ENCODE measurements around the gene RNASEH2B.

Gene RNASEH2B

DNA sequence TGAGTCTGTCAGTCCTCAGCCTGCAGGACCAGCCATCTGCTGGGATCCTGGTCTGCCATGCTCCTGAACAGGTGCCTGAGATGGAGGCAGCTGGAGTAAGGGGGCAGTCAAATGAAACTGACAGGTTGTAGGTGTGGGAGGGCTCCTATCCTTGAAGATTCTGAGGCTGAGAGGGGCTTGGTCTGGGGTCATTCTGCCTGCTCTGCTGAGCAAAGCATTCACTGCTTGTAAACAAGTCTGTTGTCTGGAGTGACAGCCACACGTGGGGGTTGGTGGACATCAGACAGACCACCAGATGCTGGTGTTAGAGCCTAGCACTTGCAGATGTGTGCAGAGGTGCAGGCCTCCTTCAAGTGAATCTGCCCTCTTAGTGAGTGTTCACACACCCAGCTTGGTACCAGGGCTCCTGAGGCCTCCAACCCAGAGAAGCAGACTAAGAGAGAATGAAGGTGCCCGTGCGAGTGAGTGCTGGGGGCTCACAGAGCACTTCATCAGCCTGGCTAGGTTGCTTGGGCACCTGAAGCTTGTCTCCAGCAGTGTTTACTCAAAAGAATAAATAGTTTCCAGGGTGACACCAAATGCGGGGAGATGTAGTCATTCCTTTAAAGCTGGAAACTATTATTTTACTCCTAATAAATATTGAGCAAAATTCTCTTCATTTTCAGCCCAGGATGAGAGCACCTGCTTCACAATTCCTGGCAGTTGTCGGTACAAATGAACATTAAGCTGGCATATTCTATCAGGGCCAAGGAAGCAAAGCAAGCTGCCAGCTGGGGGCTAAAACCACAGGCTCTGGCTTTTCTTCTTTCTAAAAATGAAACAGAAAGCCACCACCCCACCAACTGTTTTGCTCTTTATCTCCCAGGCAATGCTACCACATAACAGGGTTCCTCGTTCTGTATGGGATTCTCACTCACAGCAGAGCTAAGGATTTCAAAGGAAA lies 82.3 kb downstream of the RNASEH2B start:
- FAIRE-seq (no peak), DNase-seq (ENCODE audit: insufficient read length, low spot score) (no peak)

DNA sequence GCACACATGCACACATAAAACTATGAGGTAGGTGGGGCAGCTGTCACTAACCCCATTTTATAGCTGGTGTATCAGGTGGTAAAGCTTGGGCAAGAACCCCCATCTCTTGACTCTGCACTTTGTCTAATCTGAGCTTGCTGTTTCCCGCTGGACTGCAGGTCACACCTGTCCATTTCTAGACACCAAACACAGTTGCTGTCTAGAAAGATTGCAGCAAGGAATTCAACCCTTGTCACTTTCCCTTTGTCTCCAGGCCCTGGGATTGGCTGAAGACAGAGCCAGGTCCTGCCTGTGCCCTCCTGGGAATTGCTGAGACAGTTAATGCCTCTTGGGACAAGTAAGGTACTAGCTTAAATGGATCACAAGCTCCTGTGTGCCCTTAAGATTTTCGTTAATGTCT lies 83.8 kb downstream of the RNASEH2B start:
- no peak for FAIRE-seq
- DNase-seq (ENCODE audit: insufficient read length, low spot score): no peak

DNA sequence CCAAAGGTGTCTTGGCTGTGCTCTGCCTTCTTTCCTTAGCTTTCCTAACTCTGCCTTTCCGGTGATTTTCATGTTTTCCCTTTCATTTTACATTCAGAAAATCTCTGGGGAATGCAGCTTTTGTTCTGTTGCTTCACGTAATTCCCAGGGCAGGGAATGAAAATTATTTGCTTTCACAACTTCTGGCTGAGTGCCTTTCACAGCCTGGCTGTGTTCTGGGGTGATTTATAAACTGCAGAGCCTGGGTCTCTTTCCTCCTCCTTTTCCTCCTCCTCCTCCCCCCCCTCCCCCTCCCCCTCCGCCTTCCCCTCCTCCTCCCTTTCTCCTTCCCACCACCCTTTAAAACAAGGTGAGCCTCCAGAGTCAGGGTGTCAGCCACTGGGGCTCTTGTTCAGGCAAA lies 84.3 kb downstream of the RNASEH2B start:
- DNase-seq (ENCODE audit: insufficient read length, low spot score) (no peak), FAIRE-seq (no peak)

DNA sequence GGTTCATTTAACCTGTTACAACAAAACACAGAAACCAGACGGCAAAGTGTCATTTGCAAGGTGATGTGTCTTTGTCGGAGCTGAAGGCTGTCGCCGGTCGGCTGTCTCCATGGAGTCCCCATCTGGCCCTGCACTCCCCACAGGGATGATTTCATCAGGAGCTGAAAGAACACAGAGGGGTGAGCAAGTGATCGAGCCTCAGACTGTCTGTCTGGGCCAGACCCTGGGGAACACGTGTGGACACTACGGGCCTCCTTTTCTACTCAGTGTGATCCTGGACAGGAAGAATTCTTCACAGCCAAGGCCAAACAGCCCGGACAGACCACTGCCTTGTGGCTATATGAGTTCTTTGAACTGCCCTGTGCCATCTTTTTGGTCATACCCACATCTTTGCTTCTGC lies 85.1 kb downstream of the RNASEH2B start:
- DNase-seq (ENCODE audit: insufficient read length, low spot score) (no peak), FAIRE-seq (no peak)

DNA sequence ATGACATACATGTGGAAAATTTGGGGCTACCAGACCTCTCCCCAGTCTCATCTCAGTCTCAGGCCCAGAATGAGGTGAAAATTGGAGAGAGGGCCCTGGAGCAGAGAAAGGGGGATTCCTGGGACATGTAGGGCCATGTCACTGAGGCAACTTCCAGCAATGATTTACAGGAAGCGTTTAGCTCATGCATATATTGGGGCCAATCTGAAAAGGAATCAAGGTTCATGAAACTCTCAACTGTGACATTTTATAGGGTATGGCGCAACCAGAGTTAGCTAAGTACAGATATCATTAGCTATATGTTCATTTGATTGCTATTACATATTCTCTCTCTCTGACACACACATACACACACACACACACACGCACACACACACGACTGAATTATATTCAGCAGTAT lies 86.3 kb downstream of the RNASEH2B start:
- FAIRE-seq: no peak

DNA sequence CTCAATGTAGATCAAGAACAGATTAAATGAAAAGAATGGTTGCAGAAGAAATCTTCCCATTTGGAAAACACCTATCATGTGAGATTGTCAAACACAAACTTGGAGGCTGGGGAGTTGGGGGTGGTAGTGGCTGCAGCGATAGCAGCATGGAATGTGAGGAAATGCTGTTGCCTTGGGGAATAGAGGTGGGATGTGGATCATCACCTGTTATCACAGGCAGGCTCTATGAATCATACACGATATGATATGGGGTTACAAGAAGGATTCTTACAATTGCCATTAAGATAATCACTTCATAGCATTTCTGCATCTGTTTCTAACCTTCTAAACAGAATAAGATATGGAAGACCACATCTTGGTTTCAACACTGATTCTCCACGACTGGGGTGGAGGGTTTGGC lies 88.7 kb downstream of the RNASEH2B start:
- no peak for FAIRE-seq
- DNase-seq (ENCODE audit: insufficient read length, low spot score): no peak

More for the DNA sequence above, 86.3 kb downstream of the RNASEH2B start:
- no peak for DNase-seq (ENCODE audit: insufficient read length, low spot score)

DNA sequence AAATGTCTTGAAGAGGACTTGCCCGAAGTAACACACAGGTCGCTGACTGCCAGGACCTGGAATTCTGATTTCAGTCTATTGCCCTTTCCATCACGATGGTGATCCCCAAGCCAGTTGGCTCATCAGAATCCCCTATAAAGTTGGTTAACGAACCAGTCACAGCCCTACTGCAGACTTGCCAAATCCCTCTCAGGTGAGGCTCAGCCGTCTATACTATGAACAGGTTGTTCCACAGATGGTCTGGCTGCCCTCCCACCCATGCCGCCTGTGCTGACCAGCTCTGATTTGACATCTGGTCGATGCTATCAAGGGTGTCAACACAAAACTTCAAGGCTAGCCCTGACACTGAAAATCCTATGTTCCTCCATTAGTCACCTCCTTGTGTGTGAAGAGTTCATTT lies 90.0 kb downstream of the RNASEH2B start:
- FAIRE-seq: no peak
- no peak for DNase-seq (ENCODE audit: insufficient read length, low spot score)

DNA sequence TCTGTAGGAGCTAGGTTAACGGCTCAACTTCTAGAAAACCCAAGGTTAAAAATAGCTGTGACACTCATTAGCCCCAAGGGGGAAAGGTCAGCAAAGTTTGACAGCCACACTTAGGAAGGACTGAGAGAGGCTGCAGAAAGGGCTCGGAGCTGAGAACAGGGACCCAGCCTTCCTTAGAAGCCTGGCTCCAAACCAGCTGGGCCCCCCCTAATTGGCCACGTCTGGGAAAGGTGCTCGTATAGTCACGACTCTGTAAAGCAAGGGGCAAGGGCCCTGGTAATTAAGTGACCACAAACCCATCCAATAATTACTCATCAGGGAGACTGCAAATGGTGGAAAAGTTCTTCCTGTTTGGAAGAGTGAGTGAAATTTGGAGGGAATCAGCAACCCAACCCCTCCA lies 90.5 kb downstream of the RNASEH2B start:
- FAIRE-seq (no peak), DNase-seq (ENCODE audit: insufficient read length, low spot score) (no peak)

DNA sequence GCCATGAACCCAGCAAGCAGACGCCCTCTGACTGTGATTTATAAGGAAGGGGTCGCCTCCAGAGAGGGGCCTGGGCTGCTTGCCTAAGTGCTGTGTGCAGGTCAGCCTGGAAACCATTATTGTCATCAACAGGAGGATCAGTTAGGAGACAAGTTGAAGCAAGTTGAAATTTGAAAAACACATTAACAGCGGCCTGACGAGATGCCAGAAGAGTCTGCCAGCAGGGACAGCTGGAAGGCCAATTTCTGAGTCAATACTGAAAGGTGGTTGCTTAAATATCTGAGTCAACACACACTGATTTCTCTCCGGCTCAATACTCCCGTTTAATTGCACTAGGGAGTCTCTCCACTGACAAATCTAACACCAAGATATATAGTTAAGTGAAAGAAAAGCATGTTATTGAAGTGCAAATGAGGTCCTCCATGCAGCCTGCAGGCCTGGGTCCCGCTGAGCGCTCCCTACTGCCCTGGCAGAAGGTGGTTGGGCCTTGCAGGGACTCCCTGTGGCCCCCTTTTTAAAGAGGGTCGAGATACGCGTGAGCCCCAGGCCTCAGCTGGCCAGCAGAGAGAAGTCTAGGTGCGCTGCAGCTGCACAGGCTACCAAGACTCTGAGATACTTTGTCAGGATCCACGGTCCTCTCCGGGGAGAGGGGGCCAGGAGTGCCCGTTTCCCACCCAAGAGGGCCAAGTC lies 91.1 kb downstream of the RNASEH2B start:
- DNase-seq (ENCODE audit: insufficient read length, low spot score): no peak
- FAIRE-seq: no peak

DNA sequence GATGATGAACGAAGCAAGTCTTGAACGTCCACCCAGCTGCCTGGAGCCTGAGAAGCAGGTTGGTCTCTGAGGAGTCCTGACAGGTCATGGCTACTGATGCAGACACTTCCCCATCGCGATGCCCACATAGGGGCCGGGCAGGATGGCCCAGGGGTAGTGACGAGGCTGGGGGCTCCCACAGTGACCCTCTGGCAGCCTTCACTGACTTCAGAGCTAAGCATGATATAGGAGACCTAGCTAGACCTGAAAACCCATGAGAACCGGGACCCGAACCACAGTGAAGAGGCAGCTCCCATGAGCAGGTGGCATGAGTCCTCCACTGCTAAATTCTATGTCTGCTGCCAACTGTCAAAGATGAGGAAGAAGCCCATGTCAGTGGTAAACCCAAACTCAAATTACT lies 91.7 kb downstream of the RNASEH2B start:
- FAIRE-seq (no peak), DNase-seq (ENCODE audit: insufficient read length, low spot score) (no peak)

DNA sequence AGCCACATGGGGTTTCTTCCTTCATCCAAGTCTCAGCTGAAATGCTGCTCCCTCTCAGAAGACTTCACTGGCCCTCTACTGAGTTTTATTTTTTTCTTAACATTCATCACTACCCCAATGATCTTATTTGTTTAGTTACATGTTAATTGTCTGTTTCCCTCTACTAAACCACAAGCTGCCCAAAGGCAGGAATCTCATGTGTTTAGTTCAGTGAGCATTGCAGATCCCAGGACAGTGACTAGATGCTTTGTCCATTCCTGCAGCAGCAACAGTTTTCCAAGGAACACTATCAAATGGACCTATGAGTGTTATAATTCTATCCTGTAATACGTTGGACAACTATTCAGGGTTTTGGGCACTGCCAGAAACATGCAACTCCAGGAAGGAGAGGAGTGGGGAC lies 93.1 kb downstream of the RNASEH2B start:
- DNase-seq (ENCODE audit: insufficient read length, low spot score): no peak
- no peak for FAIRE-seq

DNA sequence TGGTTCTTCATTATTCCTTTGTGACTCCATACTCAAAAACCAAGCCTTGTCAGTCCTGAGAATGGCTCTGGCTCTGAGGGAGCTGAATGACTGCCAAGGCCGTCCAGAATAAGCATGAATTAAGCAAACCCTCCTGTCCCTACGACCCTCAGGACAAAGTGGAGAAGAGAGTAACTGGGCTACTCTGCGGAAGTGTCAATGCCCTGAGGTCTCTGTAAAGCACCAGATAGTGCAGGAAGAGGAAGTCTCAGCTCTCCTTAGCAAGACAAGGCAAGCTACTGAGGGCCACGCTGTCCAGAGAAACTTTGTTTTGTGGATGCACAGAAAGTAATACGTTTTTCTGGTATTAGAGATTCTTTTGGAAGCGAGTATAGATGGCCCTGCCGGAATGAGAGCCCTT lies 94.1 kb downstream of the RNASEH2B start:
- DNase-seq (ENCODE audit: insufficient read length, low spot score) (no peak), FAIRE-seq (no peak)

DNA sequence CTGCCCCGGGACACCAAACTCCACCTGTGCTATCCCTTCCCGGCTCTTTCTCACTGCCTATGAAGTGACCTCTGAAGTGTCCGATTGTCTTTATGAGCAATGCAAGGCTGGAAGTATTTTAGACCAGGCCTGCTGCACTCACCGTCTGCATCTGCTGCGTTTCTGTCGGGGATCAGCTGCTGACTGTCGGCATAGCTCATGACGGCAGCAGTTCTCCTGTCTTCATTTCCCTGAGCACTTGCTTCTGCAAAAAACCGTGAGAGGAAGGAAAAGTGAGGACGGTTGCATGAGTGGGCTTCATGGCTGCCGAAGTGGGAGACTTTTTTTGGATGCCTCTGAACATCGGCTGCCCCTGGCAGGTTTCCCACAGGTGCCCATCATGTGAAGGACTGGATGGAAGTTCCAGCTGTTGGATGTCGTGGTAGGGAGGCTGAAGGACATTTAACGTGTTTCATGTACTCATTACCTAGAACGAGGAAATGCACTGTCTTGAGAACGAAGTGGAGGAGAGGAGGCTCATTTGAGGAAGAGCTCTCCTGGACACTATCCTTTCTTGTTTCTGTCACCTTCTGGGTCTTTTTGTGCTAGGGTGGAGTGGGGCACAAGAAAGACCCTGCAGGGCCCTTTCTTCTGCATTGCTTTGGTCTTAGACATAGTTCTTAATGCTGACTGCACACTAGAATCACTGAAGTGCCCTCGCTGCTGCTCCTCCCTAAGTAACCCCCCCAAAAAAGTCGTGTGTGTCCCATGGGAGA lies 94.7 kb downstream of the RNASEH2B start:
- no peak for DNase-seq (ENCODE audit: insufficient read length, low spot score)
- FAIRE-seq: no peak

DNA sequence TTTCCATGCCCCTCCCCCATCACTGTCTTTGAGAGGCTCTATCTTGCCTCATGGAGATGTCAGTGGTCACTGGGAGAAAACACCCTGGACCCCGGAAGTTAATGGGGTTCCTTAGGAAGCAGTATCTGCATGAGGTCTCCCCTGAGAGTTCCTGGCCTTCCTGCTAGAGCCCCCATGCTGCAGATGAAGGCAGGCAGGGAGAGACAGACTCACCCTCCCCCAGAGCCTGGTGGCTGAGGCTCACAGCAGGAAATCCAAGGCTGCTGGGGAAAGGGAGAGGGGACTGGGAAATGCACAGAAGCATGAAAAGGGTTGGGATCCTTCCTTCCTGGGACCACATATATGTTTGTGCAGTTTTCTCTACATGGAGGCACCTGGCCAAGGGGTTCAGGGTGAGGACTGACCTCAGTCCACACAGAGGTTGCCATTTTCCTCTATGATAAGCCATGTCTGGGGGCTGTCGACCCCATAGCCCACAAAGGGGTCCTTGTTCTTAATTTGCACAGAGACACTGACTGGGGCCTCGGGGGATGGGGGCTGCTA lies 95.4 kb downstream of the RNASEH2B start:
- no peak for FAIRE-seq
- DNase-seq (ENCODE audit: insufficient read length, low spot score): no peak

DNA sequence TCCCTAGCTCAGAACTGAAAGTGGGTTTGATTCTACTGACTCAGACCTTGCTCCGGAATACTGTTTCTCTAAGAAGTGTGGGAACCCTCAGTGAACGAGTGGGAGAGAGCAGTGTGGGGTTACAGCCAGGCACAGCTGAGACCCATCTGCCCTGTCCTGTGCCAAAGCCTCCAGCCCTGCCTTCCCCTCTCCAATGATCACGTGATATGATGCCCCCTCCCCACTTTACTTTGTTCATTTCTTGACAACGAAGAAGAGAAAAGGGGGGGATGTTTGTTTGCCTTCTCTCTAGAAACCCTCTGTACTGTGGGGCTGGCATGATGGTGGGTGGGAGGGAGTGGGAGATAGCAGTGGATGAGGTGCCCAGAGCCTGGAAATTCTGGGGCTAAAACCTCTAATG lies 96.0 kb downstream of the RNASEH2B start:
- DNase-seq (ENCODE audit: insufficient read length, low spot score) (no peak), FAIRE-seq (no peak)

Measured in HTR-8/SVneo (cell line).